Hepatocyte (in vitro differentiated cells): ENCODE measurements around the gene FAM181A. TPM values are rescaled to one million over a fixed set of nuclear protein-coding genes. Genes with fewer than 3 reads are reported as not detected.

Experiments
- DNase-seq: peaks from one replicate; pipeline ENCODE4 v3.0.0-alpha.2; 2016; ENCODE audit warnings: low spot score
- H2AFZ ChIP-seq: fragments of 200-600 bp; sonication (generic); 2 replicates; pipeline ENCODE4 v1.6.0; 2016; ENCODE audit warnings: antibody characterized with exemption, mild to moderate bottlenecking
- H3K27ac ChIP-seq: fragments of 200-600 bp; sonication (generic); 2 replicates; pipeline ENCODE4 v1.5.1; 2016; ENCODE audit warnings: mild to moderate bottlenecking
- H3K27me3 ChIP-seq: fragments of 200-600 bp; sonication (generic); 2 replicates; pipeline ENCODE4 v1.6.1; 2016
- H3K36me3 ChIP-seq: fragments of 200-600 bp; sonication (generic); replicated peaks from 2 replicates; pipeline ENCODE4 v1.5.1; 2016; ENCODE audit warnings: low read depth; ENCODE audit not compliant: insufficient read depth
- H3K4me1 ChIP-seq: fragments of 200-600 bp; sonication (generic); 2 replicates; pipeline ENCODE4 v1.5.1; 2016; ENCODE audit warnings: mild to moderate bottlenecking, moderate library complexity; ENCODE audit not compliant: insufficient read depth
- H3K4me2 ChIP-seq: fragments of 200-600 bp; sonication (generic); 2 replicates; pipeline ENCODE4 v1.6.0; 2016
- H3K4me3 ChIP-seq: fragments of 200-600 bp; sonication (generic); 2 replicates; pipeline ENCODE4 v1.5.1; 2016; ENCODE audit warnings: mild to moderate bottlenecking
- H3K79me2 ChIP-seq: fragments of 200-600 bp; sonication (generic); 2 replicates; pipeline ENCODE4 v1.6.0; 2017; ENCODE audit warnings: mild to moderate bottlenecking
- H3K9me2 ChIP-seq: fragments of 200-600 bp; sonication (generic); replicated peaks from 2 replicates; pipeline ENCODE4 v1.6.0; 2017; ENCODE audit warnings: mild to moderate bottlenecking; ENCODE audit not compliant: insufficient read depth
- H3K9me3 ChIP-seq: fragments of 200-600 bp; sonication (generic); 2 replicates; pipeline ENCODE4 v1.5.1; 2016; ENCODE audit warnings: low read depth, mild to moderate bottlenecking
- H4K20me1 ChIP-seq: fragments of 200-600 bp; sonication (generic); 2 replicates; pipeline ENCODE4 v1.6.0; 2016; ENCODE audit warnings: mild to moderate bottlenecking; ENCODE audit not compliant: insufficient read depth, poor library complexity, severe bottlenecking
- CTCF ChIP-seq: fragments of 200-600 bp; sonication (generic); IDR thresholded peaks from 2 replicates; pipeline ENCODE4 v1.5.1; 2016; ENCODE audit warnings: antibody characterized with exemption, mild to moderate bottlenecking; ENCODE audit not compliant: poor library complexity
- EZH2 ChIP-seq: fragments of 200-600 bp; sonication (generic); IDR thresholded peaks from 2 replicates; pipeline ENCODE4 v1.6.1; 2016; ENCODE audit warnings: antibody characterized with exemption, mild to moderate bottlenecking, borderline replicate concordance
- EZH2phosphoT487 ChIP-seq: fragments of 200-600 bp; sonication (generic); IDR thresholded peaks from one replicate; pipeline ENCODE4 v1.6.1; 2018; ENCODE audit warnings: antibody characterized with exemption, mild to moderate bottlenecking, low read depth, moderate library complexity; ENCODE audit not compliant: unreplicated experiment, severe bottlenecking
- WGBS: methylation state at CpG from one replicate; pipeline ENCODE4 v1.1.6; 2016; ENCODE audit warnings: low lambda C conversion rate; ENCODE audit errors: missing lambda C conversion rate; 5-methylcytosine and 5-hydroxymethylcytosine counted together
- polyA plus RNA-seq: library from polyadenylated mRNA; unstranded; fragments of >200 nt; fragmentation: Nextera tagmentation; extraction: Ambion mirVana; gene quantifications from 2 replicates; pipeline ENCODE4 v1.2.1, GENCODE V29; 2016
- total RNA-seq: library from RNA; depleted of rRNA; stranded (reverse); fragments of >200 nt; gene quantifications from 2 replicates; pipeline ENCODE4 v1.2.3, GENCODE V29; 2014

FAM181A gene
- total and polyA plus RNA-seq, 2 experiments from 2014 or later: not detected

GRCh38 chr14:93962701-93963601 lies 35.8 kb downstream of the FAM181A start:
- Histone ChIP-seq H3K27me3 (no peaks in the 10 kb centered on the region), H3K9me3 (no peaks in the 10 kb centered on the region), H3K79me2 (no peaks in the 10 kb centered on the region), H3K4me3 (no peak overlapping the region), H3K9me2 (no peaks in the 10 kb centered on the region), H3K27ac (no peak overlapping the region), H3K36me3 (no peaks in the 10 kb centered on the region), H4K20me1 (no peaks in the 10 kb centered on the region), H2AFZ (no peak overlapping the region), H3K4me1 (peaks cover 19% of the 10 kb centered on the region), H3K4me2 (no peak overlapping the region)
- 75% methylated on average over 16 of the region's 16 CpGs for WGBS
- no peak for DNase-seq
- TF ChIP-seq CTCF (no peak), EZH2 (no peak), EZH2phosphoT487 (no peak)

DNA sequence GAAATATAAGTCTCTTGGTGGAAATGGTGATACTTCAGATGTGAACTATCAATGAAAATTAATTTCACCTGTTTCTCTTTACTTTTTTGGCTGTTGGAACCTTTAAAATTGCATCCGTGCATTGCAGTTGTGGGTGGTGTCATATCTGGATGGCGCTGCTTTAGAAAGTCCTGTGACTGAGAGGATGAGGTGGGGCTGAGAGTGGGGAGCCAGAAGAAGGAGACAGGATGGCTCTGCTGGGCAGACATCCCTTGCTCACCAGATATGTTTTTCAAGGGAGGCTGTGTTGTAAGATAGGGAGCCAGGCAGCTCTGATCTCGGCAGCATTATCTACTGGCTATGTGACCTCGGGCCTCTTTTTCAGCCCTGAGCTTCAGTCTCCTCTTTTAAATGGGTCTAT lies 36.5 kb downstream of the FAM181A start:
- Histone ChIP-seq H3K79me2 (no peaks in the 10 kb centered on the region), H4K20me1 (no peaks in the 10 kb centered on the region), H3K4me2 (no peak overlapping the region), H3K9me3 (no peaks in the 10 kb centered on the region), H3K9me2 (no peaks in the 10 kb centered on the region), H3K4me1 (peaks cover 15% of the 10 kb centered on the region), H3K27ac (no peak overlapping the region), H2AFZ (no peak overlapping the region), H3K36me3 (no peaks in the 10 kb centered on the region), H3K27me3 (no peaks in the 10 kb centered on the region), H3K4me3 (no peak overlapping the region)
- TF ChIP-seq CTCF: no peak
- no peak for TF ChIP-seq EZH2phosphoT487
- TF ChIP-seq EZH2: no peak
- 78% methylated on average over 4 of the region's 4 CpGs for WGBS
- DNase-seq: no peak

GRCh38 chr14:93964281-93964680 lies 37.1 kb downstream of the FAM181A start:
- 97% methylated on average over 10 of the region's 10 CpGs for WGBS
- no peak overlapping the region for H3K27ac ChIP-seq
- no peaks in the 10 kb centered on the region for H4K20me1 ChIP-seq
- peaks cover 10% of the 10 kb centered on the region for H3K4me1 ChIP-seq
- H3K27me3 ChIP-seq: no peaks in the 10 kb centered on the region
- no peak overlapping the region for H3K4me3 ChIP-seq
- no peaks in the 10 kb centered on the region for H3K9me2 ChIP-seq
- H3K9me3 ChIP-seq: no peaks in the 10 kb centered on the region
- no peak overlapping the region for H2AFZ ChIP-seq
- TF ChIP-seq CTCF (no peak), EZH2 (no peak), EZH2phosphoT487 (no peak)
- H3K79me2 ChIP-seq: no peaks in the 10 kb centered on the region
- H3K36me3 ChIP-seq: no peaks in the 10 kb centered on the region
- no peak for DNase-seq
- H3K4me2 ChIP-seq: no peak overlapping the region
